GM18511 (cell line): Measurements from ENCODE around the gene ANKFY1.
"Not testable (repeated sequence)": the region's sequence is repeated elsewhere in the genome, so short reads cannot be mapped to it uniquely, and the experiment has no call there.

Source experiments
- ATAC-seq: cut with Tn5 transposase; IDR thresholded peaks from one replicate; pipeline ENCODE4 v1.9.1; 2021; ENCODE audit warnings: mild to moderate bottlenecking, moderate library complexity; ENCODE audit not compliant: unreplicated experiment

The ANKFY1 gene

DNA sequence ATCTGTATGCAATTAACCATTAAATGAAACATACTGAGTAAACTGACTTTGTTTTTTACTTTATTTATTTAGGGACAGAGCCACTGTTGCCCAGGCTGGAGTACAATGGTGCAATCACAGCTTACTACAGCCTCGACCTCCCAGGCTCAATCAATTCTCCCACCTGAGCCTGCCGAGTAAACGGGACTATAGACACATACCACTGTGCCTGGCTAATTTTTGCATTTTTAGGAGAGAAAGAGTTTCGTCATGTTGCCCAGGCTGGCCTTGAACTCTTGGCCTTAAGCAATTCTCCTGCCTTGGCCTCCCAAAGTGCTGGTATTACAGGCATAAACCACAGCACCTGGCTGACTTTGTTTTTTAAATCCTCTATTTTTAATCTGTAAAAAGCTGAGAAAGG lies 42.6 kb downstream of the ANKFY1 start:
- ATAC-seq: no peak

DNA sequence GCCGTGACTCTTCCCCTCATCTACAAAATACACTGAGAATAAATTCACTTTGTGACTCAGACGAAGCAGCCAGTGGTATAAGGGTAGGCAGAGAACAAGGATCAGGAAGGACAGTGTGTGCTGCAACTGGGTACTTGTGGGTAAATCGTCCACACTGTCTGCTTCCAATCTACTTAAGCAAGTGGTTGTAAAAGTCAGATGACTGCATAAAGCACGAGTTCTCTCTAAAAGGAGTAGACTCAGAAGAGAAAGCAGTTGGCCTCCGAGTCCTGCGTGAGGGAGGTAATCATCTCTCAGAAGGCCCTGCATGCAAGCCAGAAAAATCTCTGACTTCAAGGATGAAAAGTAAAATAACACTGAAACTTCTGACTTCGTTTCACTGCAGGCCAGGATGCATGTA lies 43.1 kb downstream of the ANKFY1 start:
- no peak for ATAC-seq

GRCh38 chr17:4219241-4219640 lies 44.5 kb downstream of the ANKFY1 start:
- ATAC-seq: no peak

DNA sequence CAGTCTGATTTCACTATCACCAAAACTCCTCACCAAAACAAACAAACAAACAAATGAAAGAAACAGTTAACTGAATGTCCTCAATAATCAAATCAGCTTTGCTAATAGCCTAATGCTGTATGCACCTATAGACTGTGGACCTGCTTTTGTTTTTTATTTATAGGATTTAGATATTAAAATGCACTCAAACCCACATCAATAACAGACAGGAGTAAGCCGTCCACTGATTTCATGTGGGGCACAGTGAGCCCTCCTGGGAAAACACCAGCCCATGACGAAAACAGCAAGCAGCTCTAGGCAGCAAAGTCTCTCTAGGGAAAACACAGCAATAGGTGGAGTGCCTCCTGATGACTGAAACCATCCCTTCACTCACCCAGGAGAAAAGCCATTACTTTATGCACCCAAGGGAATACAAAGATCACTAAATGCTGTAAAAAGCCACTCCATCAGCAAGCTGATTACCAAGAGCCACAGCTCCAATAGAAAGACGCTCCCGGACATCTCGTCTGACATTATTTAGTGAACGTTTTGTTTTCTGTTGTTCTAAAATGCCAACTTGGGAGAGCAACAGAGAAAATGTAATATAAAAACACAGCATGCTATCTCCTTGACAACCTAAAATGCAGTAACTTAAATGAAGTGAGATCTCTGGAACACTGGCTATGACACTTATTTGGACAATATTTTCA lies 47.8 kb downstream of the ANKFY1 start:
- no peak for ATAC-seq

DNA sequence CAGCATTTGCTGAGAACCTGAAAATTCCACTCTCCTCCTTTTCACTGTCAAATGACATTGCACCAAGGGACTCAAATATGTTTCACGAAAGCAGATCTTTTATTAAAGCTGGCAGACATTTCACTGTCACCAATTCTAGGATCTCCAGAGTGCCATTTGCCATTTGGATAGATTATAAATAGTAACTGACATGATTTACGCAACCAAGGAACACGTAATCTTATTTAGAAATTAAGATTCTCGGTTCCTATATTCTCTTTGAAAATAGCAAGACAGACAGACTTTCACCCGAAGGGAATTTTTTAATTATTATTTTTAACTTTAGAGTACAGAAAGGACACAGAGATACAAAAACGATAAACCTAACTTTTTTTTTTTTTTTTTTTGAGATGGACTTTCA lies 49.6 kb downstream of the ANKFY1 start:
- no peak for ATAC-seq

GRCh38 chr17:4209611-4210010 lies 54.2 kb downstream of the ANKFY1 start:
- no peak for ATAC-seq

DNA sequence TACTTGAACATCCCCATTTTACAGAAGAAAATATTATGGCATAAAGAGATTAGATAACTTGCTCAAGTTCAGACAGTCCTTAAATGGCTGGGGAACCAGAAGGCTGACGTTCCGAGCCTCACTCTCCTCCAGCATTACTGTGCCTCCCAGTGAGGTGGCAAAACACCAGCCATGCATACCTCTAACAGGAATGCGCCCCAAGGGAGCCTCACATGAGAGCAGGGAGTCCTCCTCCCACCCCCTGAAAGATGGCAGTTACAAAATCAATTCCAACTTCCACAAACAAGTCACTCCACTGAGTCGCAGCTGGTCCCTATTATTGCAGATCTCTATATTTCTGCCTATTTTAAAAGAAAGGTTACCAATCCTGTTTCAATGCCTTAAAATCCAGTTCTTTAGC lies 55.5 kb downstream of the ANKFY1 start:
- ATAC-seq: no peak

DNA sequence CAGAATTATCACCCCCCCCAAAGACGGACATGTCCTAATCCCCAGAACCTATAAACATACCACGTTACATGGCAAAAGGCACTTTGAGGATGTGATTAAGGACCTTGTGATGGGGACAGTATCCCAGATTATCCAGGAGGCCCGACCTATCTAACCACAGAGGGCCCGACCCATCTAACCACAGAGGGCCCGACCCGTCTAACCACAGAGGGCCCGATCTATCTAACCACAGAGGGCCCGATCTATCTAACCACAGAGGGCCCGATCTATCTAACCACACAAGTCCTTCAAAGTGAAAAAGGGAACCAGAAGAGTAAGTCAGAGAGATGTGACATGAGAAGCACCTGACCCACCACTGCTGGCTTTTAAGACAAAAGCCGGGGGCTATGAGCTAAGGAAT lies 56.8 kb downstream of the ANKFY1 start:
- no peak for ATAC-seq

DNA sequence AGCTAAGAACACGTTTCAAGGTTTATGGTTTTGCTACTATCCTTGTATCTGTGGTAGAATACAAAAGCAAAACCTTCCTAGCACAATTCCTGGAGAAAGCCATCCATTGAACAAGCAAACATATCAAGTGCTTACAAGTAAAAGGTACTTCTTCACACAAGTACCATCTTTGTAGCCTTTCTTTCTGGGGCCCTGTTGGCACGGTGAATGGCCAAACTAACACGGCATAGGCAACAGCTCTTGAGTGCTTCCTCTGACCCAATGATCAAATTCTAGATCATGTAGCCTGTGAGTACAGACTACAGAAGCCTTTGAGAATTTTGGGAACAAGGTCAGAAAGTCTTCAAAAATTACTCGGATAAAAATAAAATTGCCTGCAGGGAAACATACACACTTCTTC lies 57.9 kb downstream of the ANKFY1 start:
- ATAC-seq: no peak

- no peak for ATAC-seq
These were observed 59.0 kb downstream of the ANKFY1 start for GRCh38 chr17:4204710-4205173.

GRCh38 chr17:4204190-4204589 lies 59.6 kb downstream of the ANKFY1 start:
- no peak for ATAC-seq

DNA sequence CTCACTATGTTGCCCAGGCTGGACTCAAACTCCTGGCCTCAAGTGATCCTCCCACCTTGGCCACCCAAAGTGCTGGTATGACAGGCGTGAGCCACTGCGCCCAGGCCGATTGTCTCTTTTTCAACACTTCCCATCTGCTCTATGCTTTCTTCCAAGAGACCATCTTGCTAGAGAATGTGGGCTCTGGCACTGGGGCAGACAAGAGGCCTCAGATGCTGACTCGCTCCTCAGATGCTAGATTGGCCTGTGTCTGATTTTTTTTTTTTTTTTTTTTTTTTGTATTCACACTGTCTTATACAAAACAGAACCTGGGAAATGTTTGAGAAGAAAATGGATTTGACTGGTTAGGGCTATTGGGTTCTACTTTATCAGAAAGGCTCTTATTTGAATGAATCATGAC lies 62.6 kb downstream of the ANKFY1 start:
- ATAC-seq: no peak

DNA sequence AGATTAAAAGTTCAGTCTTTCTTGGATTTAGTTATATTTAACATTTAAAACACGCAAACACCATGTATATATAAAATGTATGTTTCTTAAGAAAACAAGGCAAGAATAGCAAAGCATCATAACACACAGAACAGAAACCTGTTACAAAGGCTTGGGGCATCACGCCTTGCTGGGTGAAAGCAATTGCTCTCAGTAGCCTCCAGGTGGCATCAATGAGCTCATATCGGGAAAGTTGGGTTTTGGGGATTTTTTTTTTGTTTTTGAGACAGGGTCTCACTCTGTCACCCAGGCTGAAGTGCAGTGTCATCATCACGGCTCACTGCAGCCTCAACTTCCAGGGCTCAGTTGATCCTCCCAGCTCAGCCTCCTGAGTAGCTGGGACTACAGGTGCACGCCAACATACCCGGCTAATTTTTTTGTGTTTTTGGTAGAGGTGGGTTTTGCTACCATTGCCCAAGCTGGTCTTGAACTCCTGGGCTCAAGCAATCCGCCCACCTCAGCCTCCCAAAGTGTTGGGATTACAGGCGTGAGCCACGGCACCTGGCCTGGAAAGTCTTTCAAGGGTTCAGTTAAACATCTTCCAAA lies 63.9 kb downstream of the ANKFY1 start:
- ATAC-seq: no peak

- no peak for ATAC-seq
These were observed 64.8 kb downstream of the ANKFY1 start for GRCh38 chr17:4198995-4199394.

- no peak for ATAC-seq
These were observed 68.5 kb downstream of the ANKFY1 start for GRCh38 chr17:4195306-4195705.

- ATAC-seq: no peak
These were observed 69.0 kb downstream of the ANKFY1 start for GRCh38 chr17:4194796-4195195.

GRCh38 chr17:4190791-4191190 lies 73.0 kb downstream of the ANKFY1 start:
- ATAC-seq: not testable (repeated sequence)

GRCh38 chr17:4189280-4189679 lies 74.5 kb downstream of the ANKFY1 start:
- no peak for ATAC-seq

- no peak for ATAC-seq
These were observed 75.7 kb downstream of the ANKFY1 start for GRCh38 chr17:4188076-4188475.

DNA sequence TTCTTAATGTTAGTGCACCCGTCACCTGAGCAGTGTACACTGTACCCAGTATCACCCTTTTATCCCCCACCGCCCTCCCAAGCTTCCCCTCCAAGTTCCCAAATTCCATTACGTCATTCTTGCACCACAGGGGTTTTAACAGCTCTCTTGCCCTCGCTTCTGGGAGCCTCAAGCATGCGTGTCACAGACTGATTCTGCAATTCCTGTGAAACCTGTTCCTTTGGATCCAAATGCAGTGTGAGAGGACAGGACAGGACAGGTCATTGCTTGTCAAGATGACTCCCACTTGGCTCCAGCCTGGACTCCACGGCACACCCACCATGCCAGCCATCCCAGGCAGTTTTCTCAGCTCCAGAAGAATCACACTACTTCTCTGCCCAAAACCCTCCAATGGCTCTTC lies 76.7 kb downstream of the ANKFY1 start:
- ATAC-seq: no peak

GRCh38 chr17:4186357-4186881 lies 77.4 kb downstream of the ANKFY1 start:
- ATAC-seq: no peak

- ATAC-seq: no peak
These were observed 78.1 kb downstream of the ANKFY1 start for GRCh38 chr17:4185656-4186055.

GRCh38 chr17:4184811-4185210 lies 79.0 kb downstream of the ANKFY1 start:
- ATAC-seq: no peak
